GM19455 (cell line): ENCODE data around the gene DHRS4.
"Not testable (repeated sequence)": the region's sequence is repeated elsewhere in the genome, so short reads cannot be mapped to it uniquely, and the experiment has no call there.

Experiments
- ATAC-seq: cut with Tn5 transposase; IDR thresholded peaks from one replicate; pipeline ENCODE4 v1.9.1; 2021; ENCODE audit not compliant: unreplicated experiment

DHRS4 gene

DNA sequence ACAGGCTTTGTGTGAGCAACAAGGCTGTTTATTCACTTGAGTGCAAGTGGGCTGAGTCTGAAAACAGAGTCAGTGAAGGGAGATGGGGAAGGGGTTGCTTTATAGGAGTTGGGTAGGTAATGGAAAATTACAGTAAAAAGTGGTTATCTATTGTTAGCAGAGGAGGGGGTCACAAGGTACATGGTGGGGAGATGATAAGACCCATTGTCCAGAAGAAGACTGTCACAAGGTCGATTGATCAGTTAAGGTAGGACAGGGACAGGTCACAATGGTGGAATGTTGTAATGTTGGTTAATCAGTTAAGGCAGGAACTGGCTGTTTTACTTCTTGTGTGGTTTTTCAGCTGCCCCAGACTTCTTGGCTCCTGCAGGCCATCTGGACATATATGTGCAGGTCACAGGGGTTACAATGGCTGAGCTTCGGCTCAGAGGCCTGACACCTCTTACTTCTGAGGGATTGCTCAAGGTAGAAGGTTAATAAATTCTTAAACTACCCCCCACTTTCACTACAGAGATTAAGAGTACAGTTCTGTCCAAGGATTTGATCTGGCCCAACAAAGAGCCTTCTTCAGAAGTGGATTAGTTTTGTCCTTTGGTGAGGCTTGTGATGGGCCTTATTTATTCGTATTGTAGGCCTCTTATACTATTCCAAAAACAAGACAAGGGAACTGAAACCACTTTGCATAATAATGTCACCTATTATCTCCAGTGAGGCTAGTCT is 13.8 kb upstream of the DHRS4 start:
- ATAC-seq: no peak

DNA sequence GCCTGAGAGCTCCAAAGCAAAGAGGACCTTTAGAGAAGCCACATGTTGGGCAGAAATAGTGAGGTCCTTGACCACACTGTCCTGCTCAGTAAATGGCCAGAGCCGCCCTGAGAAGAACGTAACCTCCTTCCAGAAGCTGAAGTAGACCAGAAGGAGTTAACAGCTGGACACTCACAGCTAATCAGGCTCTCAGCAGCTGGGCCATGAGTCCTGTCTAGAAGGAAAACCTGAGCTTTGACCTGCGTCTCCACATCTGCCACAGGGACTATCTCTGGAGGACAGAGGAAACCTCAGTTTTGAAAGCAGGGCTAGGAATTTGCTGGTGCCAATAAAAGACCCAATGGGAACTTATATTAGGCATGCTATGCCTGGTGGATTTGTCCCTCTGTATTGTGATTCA is 12.3 kb upstream of the DHRS4 start:
- no peak for ATAC-seq

DNA sequence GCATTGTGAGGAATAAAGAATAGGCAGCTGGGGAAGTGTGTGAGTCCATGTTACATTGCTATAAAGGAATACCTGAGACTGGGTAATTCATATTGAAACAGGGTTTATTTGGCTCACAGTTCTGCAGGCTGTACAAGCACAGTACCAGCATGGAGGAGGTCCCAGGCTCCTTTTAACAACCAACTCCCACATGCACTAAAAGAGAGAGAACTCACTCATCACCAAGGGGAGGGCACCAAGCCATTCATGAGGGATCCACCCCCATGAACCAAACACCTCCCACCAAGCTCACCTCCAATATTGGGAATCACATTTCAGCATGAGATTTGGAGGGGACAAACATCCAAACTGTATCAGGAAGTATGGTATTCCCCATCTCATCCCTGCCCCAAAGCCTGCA is 11.9 kb upstream of the DHRS4 start:
- no peak for ATAC-seq

DNA sequence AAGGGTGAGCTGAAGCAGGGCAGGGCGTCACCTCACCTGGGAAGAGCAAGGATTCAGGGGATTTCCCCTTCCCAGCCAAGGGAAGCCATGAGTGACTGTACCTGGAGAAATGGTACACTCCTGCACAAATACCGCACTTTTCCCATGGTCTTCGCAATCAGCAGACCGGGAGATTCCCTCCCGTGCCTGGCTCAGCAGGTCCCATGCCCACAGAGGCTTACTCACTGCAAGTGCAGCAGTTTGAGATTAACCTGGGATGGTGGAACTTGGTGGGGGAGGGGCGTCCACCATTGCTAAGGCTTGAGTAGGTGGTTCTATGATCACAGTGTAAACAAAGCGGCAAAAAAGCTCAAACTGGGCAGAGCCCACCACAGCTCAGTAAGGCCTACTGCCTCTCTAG is 11.0 kb upstream of the DHRS4 start:
- no peak for ATAC-seq

DNA sequence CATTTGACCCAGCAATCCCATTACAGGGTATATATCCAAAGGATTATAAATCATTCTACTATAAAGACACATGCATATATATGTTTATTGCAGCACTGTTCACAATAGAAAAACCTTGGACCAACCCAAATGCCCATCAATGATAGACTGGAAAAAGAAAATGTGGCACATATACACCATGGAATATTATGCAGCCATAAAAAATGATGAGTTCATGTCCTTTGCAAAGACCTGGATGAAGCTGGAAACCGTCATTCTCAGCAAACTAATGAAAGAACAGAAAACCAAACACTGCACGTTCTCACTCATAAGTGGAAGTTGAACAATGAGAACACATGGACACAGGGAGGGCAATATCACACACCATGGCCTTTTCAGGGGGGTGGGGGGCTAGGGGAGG is 4.5 kb upstream of the DHRS4 start:
- ATAC-seq: not testable (repeated sequence)

DNA sequence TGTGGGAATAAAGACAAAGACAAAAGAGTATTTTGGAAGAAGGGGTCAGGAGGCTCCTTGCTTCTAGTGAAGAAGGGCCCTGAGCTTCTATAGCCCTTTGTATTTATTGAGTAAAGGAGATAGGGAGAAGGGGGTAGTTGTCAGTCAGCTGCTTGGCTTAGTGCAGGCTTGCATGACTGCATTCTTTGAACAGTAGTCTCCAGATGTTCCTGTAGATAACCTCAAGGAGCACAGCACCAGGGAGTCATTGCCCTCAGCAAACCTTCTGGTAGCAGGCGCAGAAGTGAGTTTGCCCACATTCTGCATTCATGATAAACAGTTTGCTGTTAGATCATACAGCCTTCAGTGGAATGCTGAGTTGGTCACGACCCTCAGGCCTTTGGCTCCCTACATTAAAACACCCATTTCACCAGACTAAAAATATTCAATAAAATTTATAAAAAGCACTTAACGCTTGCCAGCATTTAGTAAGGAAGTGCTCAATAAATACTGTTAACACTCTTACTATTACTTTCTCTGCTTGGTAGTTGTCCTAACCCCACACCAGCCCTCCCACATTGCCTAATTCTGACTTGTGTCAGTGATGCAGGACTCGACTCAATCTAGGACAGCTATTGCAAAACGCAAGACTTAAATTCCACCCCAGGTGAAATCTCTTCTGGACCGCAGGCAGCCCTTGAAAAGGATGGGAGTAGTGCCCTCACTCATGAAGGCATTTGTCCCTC is 3.0 kb upstream of the DHRS4 start:
- ATAC-seq: no peak

DNA sequence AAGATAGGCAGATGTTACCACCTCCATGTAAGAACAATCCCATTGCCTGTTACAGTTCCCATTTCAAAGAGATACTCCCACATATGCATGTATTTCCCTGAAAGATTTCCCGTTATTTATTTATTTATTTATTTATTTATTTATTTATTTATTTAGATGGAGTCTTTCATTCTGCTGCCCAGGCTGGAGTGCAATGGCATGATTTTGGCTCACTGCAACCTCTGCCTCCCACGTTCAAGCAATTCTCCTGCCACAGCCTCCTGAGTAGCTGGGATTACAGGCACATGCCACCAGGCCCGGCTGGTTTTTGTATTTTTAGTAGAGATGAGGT is 2.5 kb upstream of the DHRS4 start:
- not testable (repeated sequence) for ATAC-seq

DNA sequence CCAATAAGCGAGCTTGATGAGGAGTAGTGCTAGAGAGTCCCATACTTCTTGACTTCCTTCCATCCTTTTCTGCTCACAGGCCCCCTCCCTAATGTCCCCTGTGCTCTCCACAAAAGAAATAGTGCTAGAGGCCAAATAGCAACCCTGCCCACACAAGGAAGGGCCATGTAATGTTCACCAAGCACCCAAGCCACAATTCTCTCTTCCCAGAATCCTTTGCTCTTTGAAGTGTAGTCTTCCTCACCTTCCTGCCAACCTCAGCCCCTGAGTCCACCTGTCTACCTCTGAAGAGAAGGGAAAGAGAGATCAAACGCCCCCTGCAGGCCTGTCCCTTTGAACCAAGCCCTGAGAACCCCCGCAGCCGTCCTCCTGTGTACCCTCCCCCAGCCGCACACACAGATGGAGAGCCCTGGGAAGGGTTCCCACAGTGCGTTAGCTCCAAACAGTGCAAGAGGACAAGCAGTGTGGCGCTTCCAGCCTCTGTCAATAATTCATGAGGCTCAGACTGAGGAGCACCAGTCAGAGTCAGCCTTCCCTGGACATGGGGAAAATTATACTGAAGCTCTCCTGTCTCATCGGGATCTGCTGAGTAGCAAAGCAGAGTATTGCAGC is 1.9 kb upstream of the DHRS4 start:
- ATAC-seq: no peak

DNA sequence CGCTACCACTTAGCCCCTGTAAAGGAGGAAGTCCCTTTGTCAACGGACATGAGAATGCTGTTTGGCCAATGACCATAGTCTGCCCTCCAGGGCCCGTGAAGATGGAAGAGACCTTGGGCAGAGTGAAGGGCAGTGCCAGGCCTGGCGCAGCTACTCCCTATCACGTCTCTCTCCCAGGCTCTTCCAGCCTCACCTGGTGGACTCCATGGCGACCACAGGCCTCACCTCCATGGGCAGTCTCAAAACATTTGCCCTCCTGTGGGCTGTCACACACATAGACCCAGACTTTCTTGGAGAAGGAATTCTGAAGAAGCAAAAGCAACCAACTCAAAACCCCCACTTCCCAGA is 480 bp upstream of the DHRS4 start:
- ATAC-seq: not testable (repeated sequence)

DNA sequence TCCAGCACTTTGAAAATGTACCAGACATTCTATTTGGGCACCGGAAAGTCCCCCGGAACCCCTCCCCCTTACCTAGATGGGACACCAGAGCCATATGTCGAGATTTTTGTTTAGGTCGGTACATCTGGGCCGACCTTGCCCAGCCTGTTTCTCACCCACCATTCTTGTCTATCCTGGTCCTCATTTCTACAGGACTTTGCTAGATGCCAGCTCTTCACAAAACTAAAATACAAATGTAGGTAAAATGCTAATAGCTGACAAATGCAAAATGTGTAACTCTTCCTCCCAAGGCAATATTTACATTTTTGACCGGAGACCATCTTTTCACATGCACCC is 677 bp downstream of the DHRS4 start:
- peak; percentile 19 for ATAC-seq

DNA sequence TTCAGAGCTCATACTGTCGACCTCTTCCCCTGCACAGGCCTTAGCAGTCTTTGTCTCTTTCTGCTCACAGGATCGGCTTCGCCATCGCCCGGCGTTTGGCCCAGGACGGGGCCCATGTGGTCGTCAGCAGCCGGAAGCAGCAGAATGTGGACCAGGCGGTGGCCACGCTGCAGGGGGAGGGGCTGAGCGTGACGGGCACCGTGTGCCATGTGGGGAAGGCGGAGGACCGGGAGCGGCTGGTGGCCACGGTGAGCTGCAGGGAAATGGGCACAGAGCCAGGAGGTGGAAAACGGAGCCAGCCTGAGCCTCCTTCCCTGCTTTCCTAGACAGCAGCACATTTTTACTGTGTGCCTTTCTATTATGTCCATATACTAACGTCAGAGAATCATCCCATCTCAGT is 1.4 kb downstream of the DHRS4 start:
- ATAC-seq: not testable (repeated sequence)

DNA sequence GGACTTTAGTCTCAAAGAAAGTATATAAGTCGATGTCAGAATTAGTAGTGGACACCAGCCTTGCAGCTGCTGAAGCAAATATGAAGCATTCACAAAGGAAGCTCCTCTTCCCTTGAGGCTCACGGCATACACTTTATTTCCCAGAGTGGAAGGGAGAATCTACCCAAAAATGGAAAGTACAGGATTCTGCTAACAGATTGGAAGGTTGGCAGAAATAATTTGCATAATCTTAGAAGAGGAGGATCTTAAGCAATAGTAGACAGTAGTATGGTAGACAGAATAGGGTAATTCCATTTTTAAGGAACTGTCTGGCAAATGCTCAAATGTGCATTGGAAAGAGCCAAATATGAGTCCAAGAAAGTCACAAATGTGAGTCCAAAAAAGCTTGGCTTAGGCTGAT is 2.2 kb downstream of the DHRS4 start:
- ATAC-seq: not testable (repeated sequence)

DNA sequence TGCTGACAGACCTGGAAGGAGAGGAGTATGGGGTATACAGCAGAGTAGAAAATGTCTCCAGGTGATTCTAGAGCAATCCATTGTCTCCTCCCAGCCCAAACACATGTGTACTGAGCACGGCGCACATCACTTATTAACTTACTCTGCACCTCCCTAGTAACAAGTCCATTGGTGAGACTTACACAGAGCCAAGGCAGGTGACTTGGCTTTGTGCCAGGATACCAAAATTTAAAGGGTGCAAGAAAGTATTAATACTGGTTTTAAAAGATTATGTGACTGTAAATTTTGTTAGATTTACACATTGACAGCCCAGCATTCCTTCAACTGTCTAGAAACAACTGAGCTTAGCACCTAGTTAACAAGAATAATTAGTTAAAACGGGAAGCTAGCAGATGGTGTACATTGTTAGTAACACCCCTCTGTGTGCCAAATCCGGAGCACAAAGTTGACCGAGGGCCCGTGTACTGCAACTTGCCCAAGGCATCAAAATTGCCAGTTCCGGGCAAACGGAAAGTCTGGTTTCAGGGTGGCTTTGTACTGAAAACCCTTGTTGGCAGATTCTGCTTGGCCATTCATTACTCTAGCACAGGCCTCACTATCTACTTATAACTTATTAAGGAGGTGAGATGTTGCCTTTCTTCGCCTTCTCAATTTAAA is 4.5 kb downstream of the DHRS4 start:
- ATAC-seq: not testable (repeated sequence)

DNA sequence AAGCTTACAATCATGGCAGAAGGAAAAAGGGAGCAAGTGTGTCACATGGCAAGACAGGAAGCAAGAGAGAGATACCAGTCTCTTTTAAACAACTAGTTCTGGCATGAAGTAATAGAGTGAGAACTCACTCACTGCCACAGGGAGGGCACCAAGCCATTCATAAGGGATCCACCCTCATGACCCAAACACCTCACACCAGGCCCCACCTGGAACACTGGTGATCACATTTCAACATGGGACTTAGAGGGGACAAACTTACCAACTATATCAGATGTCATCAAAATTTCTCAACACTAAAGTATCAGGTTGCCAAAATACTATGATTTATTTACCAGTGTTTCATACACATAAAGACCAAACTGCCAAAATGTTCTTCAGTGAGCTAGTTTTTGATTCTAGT is 7.3 kb downstream of the DHRS4 start:
- ATAC-seq: not testable (repeated sequence)

DNA sequence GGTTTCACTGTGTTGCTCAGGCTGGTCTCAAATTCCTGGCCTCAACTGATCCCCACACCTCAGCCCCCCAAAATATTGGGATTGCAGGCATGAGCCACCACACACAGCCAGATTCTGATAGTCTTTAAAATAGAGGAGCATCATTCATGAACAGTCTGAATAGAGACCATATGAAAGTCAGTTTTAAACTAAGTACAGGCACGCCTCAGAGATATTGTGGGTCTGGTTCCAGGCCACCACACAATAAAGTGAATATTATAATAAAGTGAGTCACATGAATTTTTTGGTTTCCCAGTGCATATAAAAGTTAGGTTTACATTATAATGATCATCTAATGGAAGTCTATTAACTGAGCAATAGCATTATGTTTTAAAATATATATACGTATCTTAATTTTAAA is 8.1 kb downstream of the DHRS4 start:
- ATAC-seq: not testable (repeated sequence)

DNA sequence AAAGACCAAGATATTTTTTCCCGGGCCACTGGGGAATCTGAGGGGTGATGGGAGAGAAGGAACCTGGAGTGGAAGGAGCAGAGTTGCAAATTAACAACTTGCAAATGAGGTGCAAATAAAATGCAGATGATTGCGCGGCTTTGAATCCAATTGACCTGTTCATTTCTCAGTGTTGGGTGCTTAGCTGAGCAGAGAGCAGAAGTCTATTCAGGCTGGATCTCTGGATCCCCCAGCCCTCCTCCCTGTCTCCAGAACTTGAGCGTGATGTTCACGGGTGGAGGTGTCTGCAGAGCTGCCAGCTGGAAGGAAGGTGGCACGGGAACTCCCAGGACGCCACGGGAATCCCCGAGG is 15.5 kb downstream of the DHRS4 start:
- ATAC-seq: not testable (repeated sequence)

DNA sequence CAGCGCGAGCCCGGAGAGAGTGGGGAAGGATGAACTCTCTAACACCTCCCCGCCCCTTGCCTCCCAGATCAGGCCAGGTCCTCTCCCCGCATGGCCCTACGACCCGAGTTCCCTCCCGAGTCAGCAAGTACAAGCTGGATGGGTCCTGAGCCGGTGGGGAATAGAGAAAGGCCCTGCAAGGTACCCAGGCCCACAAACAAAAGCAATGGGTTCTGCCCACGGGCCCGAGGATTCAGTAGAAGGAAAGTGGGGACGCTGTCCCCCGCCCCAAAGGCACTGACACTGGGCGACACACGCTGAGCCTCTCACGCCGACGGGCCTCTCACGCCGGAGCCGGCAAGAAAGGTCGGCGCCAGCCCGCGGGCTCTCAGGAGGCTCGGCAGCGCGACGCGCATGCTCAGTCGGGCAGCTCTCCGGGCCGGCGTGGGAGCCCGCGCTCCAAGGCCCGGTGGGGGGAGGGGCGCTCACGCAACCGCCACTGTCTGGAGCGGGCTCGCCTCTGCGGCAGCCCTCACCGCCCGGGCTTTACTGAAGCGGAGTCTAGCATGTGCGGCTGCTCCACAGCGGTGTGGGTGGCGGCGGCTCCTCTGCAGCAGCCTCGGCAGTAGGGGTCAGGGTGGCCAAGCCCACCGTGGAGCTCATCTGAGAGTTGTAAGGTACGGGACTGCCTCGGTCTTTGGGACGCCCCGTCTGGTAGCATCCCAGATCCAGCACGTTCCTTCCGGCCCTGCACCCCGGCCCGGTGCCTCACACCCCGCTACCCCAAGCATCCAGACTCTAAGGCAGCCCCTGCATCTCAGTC is 16.1 kb downstream of the DHRS4 start:
- ATAC-seq: peak; percentile 64

DNA sequence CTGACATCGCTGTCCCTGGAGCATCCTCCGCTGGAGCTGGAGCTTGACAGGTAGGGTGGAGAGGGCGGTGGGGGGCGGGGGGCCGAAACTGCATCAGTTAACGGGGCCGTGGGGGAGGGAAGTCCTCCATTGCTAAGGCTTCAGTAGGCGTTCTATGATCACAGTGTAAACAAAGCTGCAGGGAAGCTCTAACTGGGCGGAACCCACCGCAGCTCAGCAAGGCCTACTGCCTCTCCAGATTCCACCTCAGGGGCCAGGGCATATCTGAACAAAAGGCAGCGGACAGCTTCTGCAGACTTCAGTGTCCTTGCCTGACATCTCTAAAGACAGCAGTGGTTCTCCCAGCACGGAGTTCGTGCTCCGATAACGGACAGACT is 16.7 kb downstream of the DHRS4 start:
- not testable (repeated sequence) for ATAC-seq

DNA sequence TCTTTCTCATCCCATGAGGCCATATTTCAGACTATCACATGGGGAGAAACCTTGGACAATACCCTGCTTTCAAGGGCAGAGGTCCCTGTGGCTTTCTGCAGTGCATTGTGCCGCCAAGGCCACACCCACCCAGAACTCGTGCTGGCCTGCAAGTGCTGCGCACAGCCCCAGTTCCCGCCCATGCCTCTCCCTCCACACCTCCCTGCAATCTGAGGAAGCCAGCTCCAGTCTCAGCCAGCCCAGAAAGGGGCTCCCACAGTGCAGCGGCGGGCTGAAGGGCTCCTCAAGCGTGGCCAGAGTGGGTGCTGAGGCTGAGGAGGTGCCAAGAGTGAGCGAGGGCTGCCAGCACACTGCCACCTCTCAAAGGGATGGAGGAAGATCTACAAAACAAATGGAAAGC is 19.6 kb downstream of the DHRS4 start:
- ATAC-seq: not testable (repeated sequence)

DNA sequence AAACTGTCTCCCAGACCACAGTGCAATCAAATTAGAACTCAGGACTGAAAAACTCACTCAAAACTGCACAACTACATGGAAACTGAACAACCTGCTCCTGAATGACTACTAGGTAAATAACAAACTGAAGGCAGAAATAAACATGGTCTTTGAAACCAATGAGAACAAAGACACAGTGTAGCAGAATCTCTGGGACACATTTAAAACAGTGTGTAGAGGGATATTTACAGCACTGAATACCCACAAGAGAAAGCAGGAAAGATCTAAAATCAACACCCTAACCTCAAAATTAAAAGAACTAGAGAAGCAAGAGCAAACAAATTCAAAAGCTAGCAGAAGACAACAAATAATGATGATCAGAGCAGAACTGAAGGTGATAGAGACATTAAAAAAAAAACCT is 20.5 kb downstream of the DHRS4 start:
- not testable (repeated sequence) for ATAC-seq

DNA sequence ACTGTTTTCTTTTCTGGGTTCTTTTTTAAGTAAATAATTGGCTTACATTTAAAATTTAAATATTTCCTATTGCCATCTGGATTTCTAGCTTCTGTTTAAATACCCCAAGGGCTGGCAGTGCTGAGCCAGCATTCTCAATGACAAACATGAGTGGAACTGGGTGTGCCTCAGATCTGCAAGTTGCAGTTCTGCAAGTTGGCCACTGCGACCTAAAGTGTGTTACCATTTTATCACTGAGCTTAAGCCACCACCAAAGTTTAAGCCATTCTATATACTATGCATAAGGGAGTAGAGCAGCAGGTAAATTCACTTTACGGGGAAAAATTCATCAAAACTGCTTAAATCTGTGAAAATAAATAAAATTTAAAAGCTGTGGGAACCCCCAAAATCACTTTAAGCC is 23.6 kb downstream of the DHRS4 start:
- not testable (repeated sequence) for ATAC-seq
